GM21390 (cell line): ENCODE data around the gene KRT37.
"Not testable (repeated sequence)": the region's sequence is repeated elsewhere in the genome, so short reads cannot be mapped to it uniquely, and the experiment has no call there.

Experiments used
- ATAC-seq: cut with Tn5 transposase; IDR thresholded peaks from one replicate; pipeline ENCODE4 v1.9.1; 2021; ENCODE audit not compliant: unreplicated experiment

Gene KRT37

GRCh38 chr17:41437254-41437653 lies 12.9 kb upstream of the KRT37 start:
- no peak for ATAC-seq

DNA sequence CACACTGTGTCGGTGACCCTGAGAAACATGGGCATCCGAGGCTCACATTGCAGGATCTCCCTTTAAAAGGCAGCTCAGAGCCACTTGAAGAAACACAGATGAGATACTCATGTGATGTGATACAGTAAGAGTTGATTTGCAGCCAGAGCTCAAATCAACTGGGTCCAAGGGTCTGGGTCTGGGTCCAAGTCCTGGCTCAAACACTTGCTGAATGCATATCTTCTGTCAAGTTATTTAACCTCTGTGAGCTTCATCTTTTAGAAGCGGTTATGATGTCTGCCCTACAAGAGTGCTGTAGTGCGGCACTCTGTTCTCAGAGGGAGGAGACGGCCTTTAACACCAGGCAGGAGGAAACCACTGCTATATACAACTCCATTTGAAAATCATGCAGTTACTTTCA lies 10.0 kb upstream of the KRT37 start:
- ATAC-seq: no peak

DNA sequence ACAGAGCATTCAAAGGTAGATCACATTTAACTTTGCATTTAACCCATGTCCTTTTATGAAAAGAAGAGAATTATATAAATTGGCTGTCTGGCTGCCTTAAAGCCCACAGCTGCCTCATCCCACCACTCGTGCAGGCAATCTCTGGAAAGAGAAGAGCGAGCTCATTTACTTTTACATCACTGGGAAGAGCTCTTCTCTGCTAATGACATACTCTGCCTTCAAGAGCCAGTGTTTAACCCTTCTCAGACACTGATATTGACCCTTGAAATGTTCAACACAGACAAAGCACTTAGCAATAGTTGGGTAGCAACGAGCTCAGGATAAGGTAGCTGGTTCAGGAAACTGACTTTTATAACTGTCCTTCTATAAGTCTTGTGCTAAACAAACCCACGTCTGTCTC lies 9.6 kb upstream of the KRT37 start:
- ATAC-seq: no peak

DNA sequence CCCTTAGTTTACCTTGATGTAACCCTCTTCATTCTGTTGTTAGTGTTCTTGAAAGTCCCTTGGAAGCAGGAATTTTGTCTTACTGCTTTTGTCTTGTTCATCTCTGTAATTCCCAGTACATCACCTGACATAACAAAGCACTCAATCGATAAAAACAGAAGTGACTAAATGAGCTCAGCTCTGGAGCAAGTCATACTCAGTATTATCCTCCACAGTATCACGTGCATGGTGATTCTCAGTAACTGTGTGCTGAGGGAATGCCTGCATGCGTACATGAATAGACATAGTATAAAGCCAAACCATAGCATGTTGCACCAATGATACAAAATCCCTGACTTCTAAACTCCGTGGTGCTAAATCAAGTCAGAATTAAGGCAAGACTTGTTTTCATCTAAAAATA lies 9.2 kb upstream of the KRT37 start:
- ATAC-seq: no peak

DNA sequence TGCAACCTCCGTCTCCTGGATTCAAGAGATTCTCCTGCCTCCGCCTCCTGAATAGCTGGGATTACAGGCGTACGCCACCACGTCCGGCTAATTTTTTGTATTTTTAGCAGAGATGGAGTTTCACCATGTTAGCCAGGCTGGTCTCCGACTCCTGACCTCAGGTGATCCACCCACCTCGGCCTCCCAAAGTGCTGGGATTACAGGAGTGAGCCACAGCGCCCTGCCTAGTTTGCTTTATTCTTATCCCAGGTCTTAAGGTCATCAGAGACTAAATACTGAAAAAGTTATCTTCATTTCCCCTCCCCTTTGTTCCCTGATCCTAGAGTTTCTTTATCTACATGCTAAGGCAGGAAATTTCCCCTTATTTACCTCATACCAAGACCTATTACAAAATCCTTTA lies 6.0 kb upstream of the KRT37 start:
- not testable (repeated sequence) for ATAC-seq

- no peak for ATAC-seq
Observed at GRCh38 chr17:41429667-41430066, 5.3 kb upstream of the KRT37 start.

GRCh38 chr17:41428591-41429291 lies 4.4 kb upstream of the KRT37 start:
- no peak for ATAC-seq

DNA sequence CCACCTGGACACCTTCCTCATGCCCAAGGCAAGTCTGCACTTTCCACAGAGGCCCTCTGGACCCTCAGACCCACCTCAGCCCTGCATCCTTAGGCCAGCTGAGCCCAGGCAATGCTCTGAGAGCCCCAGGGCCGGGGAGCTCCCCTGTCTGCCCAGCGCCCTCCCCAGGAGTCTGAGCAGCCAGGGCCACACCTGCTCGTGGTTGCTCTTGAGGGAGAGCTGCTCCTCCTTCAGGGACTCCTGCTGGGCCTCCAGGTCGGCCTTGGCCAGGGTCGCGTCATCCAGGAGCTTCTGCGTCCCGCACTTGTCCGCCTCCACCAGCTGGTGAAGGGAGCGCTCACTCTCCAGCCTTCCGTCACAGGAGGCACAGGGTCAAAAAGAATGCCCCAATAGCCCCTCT lies 1.8 kb downstream of the KRT37 start:
- not testable (repeated sequence) for ATAC-seq

- ATAC-seq: no peak
Observed at GRCh38 chr17:41421617-41422016, 2.8 kb downstream of the KRT37 start.

DNA sequence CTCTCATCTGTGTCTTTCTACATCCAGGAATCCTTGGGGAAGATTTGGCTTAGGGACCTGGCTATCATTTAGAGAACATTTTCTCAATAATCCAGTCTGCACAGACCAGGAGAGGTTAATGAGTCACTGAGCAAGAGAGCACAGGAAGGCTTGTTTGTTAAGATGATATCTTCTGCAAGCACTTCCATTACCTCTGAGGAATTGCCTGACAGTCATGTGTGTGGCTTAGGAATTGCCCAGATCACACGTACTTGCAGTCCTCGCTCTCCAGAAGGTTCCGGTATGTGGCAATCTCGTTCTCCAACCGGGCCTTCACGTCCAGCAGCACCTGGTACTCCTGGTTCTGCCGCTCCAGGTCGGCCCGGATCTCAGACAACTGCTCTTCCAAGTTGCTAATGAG lies 3.3 kb downstream of the KRT37 start:
- ATAC-seq: no peak

DNA sequence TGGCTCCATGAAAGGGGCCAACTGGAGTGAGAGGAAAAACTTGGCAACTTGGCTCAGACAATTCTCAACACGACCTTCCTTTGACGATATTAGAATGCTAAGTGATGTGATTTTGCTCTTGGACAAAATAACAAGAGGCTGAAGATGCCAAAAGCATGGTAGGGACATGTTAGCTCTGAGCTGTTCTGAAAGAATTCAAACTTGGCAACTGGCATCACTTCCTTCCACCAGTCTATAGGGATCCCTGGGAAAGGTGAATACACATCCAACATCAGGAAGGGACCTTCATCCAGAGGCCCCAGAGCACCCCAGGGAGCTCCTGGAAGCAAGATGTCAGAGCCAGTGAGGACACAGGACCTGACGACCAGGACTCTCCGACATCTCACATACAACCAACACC lies 4.3 kb downstream of the KRT37 start:
- no peak for ATAC-seq

- ATAC-seq: no peak
Observed at GRCh38 chr17:41419716-41420115, 4.7 kb downstream of the KRT37 start.

GRCh38 chr17:41418116-41418860 lies 6.1 kb downstream of the KRT37 start:
- ATAC-seq: no peak

DNA sequence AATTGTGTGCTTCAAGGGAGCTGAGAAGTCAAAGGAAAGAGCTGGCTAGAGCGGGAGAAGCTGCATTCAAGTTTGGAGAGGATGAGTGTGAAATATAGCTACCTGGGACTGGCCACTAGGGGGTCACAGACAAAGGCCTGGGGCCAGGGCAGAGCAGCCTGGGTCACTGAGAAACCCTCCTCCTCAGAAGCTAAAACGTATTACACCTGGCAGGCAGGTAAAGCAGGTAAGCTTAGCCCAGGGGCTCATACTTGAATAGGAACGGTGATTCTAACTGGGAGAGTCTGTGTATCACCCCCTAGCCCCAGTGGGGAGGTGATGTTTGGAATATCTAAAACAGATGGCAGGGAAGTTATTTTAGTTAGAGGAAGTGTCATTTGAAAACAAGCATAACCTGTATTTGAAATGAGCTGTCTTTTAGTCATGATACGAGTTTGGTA lies 6.8 kb downstream of the KRT37 start:
- ATAC-seq: no peak

GRCh38 chr17:41417127-41417526 lies 7.3 kb downstream of the KRT37 start:
- ATAC-seq: no peak

- no peak for ATAC-seq
Observed at GRCh38 chr17:41416479-41416878, 7.9 kb downstream of the KRT37 start.

DNA sequence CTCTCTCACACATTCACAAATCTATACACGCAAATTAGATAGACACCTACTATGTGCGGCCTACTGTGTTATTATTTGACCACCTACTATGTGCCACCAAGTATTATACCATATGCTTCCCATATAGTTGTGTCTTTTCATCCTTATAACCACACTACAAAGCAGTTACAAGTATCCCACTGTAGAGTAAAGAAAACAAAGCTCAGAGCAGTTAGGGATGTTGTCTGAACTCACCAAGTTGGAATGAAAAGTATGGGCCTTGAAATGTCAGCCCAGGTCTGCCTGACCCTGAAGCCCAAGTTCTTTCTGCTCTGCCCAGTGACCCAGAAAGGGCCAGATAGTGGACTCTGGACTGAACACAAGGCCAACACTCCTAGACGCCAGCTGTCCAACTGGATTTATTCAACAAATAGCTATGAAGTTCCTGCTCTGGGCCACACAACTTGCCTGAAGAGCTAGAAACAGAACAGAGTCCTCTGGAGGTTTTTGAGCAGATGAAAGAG lies 8.5 kb downstream of the KRT37 start:
- ATAC-seq: no peak

DNA sequence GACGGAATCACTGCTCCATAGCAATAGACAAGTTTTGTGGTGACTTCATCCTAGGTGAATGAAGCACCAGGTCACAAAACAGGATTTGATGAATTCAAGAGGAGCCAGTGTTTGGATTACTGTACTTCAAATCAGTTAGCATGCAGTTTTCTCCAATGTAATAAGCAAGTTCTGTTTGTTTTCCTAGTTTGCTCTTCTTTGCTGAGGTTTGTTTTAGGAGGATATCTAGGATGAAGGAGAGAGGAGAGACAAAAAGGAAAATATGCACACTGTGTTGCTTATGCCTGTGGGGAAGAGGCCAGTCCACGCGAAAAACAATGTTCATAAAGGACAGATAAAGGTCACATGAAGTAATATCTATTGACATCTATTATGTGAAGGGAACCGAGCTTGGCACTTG lies 9.0 kb downstream of the KRT37 start:
- no peak for ATAC-seq

DNA sequence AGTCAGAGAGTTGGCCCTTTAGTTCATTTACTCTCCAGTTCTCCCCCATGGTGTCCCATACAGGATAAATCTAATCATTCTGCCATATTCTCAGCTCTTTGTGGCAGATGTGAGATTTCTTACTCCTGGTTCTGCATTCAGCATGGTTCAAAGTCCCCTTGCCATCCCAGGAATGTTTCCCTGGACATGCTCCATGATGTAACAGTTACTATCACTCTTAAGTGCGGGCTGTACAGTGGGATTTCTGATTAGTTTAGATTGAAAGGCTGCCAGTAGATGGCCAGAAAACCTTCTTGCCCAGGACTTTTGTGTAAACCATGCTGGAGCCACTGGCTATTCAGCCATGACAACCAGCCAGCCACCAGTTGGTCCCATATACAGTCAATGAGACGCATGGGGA lies 10.4 kb downstream of the KRT37 start:
- ATAC-seq: no peak

GRCh38 chr17:41413353-41413957 lies 10.9 kb downstream of the KRT37 start:
- no peak for ATAC-seq

DNA sequence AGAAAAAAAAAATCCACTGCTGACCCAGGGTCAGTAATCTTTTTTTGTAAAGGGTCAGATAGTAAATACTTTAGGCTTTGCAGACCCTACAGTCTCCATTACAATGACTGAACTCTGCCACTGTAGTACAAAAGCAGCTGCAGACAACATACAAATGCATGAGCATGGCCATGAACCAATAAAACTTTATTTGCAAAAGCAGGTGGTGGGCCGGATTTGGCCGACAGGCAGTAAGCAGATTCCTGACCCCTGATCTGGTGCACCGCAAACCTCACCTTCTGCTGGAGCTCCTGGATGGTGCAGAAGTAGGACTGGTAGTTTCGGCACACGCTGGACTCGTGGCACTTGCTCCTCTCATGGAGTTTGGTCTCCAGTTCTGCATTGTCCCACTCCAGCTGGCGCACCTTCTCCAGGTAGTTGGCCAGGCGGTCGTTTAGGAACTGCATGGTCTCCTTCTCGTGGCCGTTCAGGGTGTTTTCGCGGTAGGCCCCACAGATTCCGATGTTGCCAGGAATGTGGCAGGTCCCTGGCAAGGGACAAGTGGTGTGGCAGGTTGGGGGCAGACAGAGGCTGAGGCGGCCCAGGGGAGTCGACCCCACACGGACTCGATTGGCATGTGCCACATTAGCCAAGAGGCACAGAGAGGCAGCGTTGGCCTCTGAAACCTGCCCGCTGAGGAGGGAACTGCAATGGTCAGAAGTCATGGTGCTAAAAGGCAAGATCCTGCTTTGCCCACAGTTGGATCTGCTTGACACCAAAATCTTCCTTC lies 13.1 kb downstream of the KRT37 start:
- no peak for ATAC-seq
